MCF 10A (cell line): ENCODE data around the gene TMEM63A. TPM values are rescaled to one million over a fixed set of nuclear protein-coding genes. Genes with fewer than 3 reads are reported as not detected.

Source experiments
- BruUV-seq: library from RNA; stranded (reverse); fragments of 400-500 nt; replicated peaks from 2 replicates; lab custom pipeline; 2021; lab: Mats Ljungman, UMichigan
- CTCF ChIA-PET: fragments of 300-600 bp; sonication (Branson Sonifier 250); formaldehyde crosslinking; extraction: SDS; loops from one replicate; lab custom pipeline; 2021; ENCODE audit warnings: antibody characterized with exemption, inconsistent platforms; lab: Yijun Ruan, JAX
- POLR2A ChIA-PET: fragments of 300-600, 350-650 bp; sonication (Branson Sonifier 250); formaldehyde crosslinking; extraction: SDS; loops from one replicate; lab custom pipeline; 2020; ENCODE audit warnings: antibody characterized with exemption, inconsistent platforms; lab: Yijun Ruan, JAX
- DNase-seq: peaks from one replicate; pipeline ENCODE4 v3.0.0-alpha.2; 2018; ENCODE audit not compliant: unreplicated experiment
- H3K27ac Mint-ChIP-seq: one replicate; pipeline ENCODE4 v1.8.0; 2022; ENCODE audit warnings: mild to moderate bottlenecking, low read depth, mixed read lengths; ENCODE audit not compliant: unreplicated experiment
- H3K27me3 Mint-ChIP-seq: one replicate; pipeline ENCODE4 v1.8.0; 2022; ENCODE audit warnings: mixed read lengths; ENCODE audit not compliant: insufficient read depth, unreplicated experiment
- H3K36me3 Mint-ChIP-seq: one replicate; pipeline ENCODE4 v1.8.0; 2022; ENCODE audit warnings: mild to moderate bottlenecking, moderate library complexity, mixed read lengths; ENCODE audit not compliant: insufficient read depth, unreplicated experiment
- H3K4me1 Mint-ChIP-seq: one replicate; pipeline ENCODE4 v1.8.0; 2022; ENCODE audit warnings: mixed read lengths; ENCODE audit not compliant: insufficient read depth, unreplicated experiment
- H3K4me3 Mint-ChIP-seq: one replicate; pipeline ENCODE4 v1.8.0; 2022; ENCODE audit warnings: mild to moderate bottlenecking, moderate library complexity, mixed read lengths; ENCODE audit not compliant: unreplicated experiment
- H3K9me3 Mint-ChIP-seq: one replicate; pipeline ENCODE4 v1.8.0; 2022; ENCODE audit warnings: mixed read lengths; ENCODE audit not compliant: unreplicated experiment
- CTCF ChIP-seq: fragments of 200-600 bp; IDR thresholded peaks from one replicate; pipeline ENCODE4 v1.8.0; 2022; ENCODE audit warnings: antibody characterized with exemption, mild to moderate bottlenecking; ENCODE audit not compliant: unreplicated experiment
- intact Hi-C: fragments of 100-400 bp; cut with micrococcal nuclease; formaldehyde crosslinking; loops from 2 replicates; pipeline ENCODE4 v1.14.1; 2022
- total RNA-seq: library from RNA; stranded (reverse); gene quantifications from 2 replicates; pipeline ENCODE4 v1.2.3, GENCODE V29; 2022

TMEM63A gene
- total RNA-seq, 1 experiment from 2014 or later = 52.1 TPM

DNA sequence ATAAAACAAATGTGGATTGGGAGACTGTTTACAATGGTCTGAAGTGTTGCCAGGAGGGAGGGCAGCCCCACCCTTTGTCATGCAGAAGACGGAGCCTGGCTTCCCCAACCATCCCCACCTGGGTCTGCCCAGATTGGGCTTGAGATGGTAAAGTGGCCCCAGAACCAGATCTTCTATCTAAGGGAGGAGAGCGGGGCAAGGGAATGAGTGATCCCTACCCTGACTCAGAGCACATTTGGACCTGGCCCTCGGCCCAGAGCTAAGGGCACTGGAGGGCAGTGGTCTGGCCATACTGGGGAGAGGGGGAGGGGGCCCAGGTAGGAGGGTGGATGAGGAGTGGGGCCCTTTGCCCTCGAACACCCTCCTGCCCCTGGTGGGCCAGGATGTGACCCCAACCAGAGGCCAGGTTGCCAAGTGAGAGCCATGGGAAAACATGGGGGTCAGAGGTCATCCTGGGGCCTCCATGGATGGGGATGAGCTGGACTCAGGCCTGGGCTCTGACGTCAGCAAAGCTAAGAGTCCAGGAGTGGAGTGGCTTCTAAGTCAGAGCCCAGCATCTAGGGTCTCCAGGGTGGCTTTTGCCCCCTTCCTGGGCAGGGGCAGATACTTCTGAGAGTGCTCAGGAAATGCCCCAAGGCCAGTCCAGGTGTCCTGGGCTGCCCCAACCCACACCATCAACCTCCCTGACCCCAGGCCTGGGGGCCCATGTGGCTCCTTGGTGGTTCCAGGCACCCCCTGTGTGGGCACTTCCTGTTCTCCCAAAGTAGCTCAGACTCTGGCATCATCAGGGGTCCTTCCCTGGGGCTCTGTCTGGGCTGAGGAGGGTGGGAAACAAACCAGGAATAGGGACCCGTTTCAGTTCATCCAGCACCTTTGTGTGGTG lies 8.4 kb upstream of the TMEM63A start:
- H3K4me3 Mint-ChIP-seq = no peak overlapping the region
- H3K4me1 Mint-ChIP-seq = peaks cover 5% of the 10 kb centered on the region
- CTCF ChIA-PET = interaction anchor here (0.6 to 1.1 kb wide), 3 partner anchors 20 to 100 kb away, joined by 3 read pairs; no protein-coding TSS in a partner anchor
- no peak for DNase-seq
- no peak for TF ChIP-seq CTCF
- no peak overlapping the region for H3K27ac Mint-ChIP-seq
- H3K27me3 Mint-ChIP-seq = no peaks in the 10 kb centered on the region
- no TSS peak for BruUV-seq
- POLR2A ChIA-PET = interaction anchor here (0.6 to 2.0 kb wide), 4 partner anchors 8 to 113 kb away, joined by 3 to 10 read pairs (median 4); partner anchors contain the start of genes SRP9 and TMEM63A
- H3K36me3 Mint-ChIP-seq = no peaks in the 10 kb centered on the region
- intact Hi-C loops = no loop called here
- no peaks in the 10 kb centered on the region for H3K9me3 Mint-ChIP-seq

DNA sequence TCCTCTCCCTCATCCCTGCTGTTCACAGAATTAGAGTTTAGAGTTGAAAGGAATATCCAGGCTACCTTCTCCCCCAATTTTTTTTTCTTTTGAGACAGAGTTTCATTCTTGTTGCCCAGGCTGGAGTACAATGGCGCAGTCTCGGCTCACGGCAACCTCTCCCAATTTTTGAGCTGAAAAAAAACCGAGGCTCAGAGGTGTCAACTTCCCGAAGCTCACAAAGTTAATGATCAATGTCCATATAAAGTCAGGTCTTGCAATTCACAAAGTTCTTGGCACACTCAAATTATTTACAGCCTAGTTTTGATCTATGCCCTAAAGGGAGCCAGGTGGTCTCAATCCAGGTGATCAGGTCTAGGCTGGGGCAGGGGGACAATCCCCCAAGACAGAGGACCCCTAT lies 7.6 kb upstream of the TMEM63A start:
- CTCF ChIA-PET = interaction anchor here (1.0 to 1.1 kb wide), 3 partner anchors 12 to 55 kb away, joined by 3 read pairs; no protein-coding TSS in a partner anchor
- POLR2A ChIA-PET = interaction anchor here (1.1 to 3.3 kb wide), 3 partner anchors 7 to 80 kb away, joined by 3 to 11 read pairs (median 4); partner anchors contain the start of gene EPHX1
- BruUV-seq = no TSS peak
- intact Hi-C loops = no loop called here
- Mint-ChIP-seq H3K36me3 (no peaks in the 10 kb centered on the region), H3K27ac (no peak overlapping the region), H3K4me1 (peaks cover 5% of the 10 kb centered on the region), H3K4me3 (no peak overlapping the region), H3K9me3 (no peaks in the 10 kb centered on the region), H3K27me3 (no peaks in the 10 kb centered on the region)
- TF ChIP-seq CTCF = no peak
- no peak for DNase-seq

- no peak for TF ChIP-seq CTCF
- DNase-seq = no peak
- BruUV-seq = no TSS peak
- peaks cover 7% of the 10 kb centered on the region for H3K4me1 Mint-ChIP-seq
- no peak within 1 kb of the TSS for H3K27ac Mint-ChIP-seq
- ChIA-PET POLR2A (interaction anchor here (1.0 to 3.3 kb wide), 6 partner anchors 8 to 79 kb away, joined by 3 to 11 read pairs (median 4); partner anchors contain the start of genes EPHX1 and PYCR2), CTCF (interaction anchor here (0.6 to 1.1 kb wide), 6 partner anchors 8 to 119 kb away, joined by 3 to 4 read pairs (median 3); no protein-coding TSS in a partner anchor)
- no peaks in the 10 kb centered on the region for H3K9me3 Mint-ChIP-seq
- intact Hi-C loops = no loop called here
- no peak within 1 kb of the TSS for H3K4me3 Mint-ChIP-seq
- H3K36me3 Mint-ChIP-seq = no peaks in the 10 kb centered on the region
- H3K27me3 Mint-ChIP-seq = no peaks in the 10 kb centered on the region
Observed at GRCh38 chr1:225888898-225889601, 6.9 kb upstream of the TMEM63A start, which contains the start of gene LEFTY1. Gene LEFTY1 (minus strand): TSS chr1:225889146. CDS start chr1:225889066, 80 bp downstream.
